LHCN-M2 (cell line): ENCODE data around the gene SLC38A10. TPM values are rescaled to one million over a fixed set of nuclear protein-coding genes. Genes with fewer than 3 reads are reported as not detected.

Experiments used
- DNase-seq: peaks from one replicate; pipeline ENCODE4 v3.0.0-alpha.2; 2012; ENCODE audit warnings: low read depth
- total RNA-seq: library from RNA; depleted of rRNA; stranded (reverse); fragments of >200 nt; gene quantifications from 2 replicates; pipeline ENCODE4 v1.2.3, GENCODE V29; 2014

SLC38A10 gene
- total RNA-seq, 1 experiment from 2014 or later: 81.5 TPM

GRCh38 chr17:81299846-81300585 lies 4.9 kb upstream of the SLC38A10 start:
- no peak for DNase-seq

GRCh38 chr17:81298991-81299738 lies 4.1 kb upstream of the SLC38A10 start:
- no peak for DNase-seq

DNA sequence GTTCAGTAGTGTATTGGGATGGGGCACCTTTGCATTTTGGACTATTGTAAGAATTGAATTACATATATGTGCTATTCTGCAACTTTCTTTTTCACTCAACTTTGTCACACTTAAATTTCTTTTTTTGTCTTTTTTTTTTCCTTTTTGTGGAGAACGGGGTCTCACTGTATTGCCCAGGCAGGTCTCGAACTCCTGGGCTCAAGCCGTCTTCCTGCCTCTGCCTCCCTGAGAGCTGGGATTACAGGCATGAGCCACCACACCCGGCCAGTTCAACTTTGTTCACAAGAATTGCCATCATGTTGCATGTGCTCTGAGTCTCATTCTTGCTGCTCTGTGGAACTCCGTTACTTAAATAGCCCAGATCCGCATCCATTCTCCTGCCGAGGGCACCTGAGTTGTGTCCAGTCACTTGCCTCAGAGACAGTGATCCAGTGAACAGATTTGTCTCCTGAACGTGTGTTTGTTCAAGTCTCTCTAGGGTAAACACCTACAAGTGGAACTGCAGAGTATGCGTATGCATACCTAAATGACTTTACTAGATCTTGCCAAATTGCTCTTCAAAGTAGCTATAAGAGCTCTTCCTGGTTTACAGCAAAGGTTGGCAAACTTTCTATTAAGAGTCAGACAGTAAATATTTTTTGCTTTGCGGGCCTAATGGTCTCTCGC lies 3.4 kb upstream of the SLC38A10 start:
- DNase-seq: no peak

DNA sequence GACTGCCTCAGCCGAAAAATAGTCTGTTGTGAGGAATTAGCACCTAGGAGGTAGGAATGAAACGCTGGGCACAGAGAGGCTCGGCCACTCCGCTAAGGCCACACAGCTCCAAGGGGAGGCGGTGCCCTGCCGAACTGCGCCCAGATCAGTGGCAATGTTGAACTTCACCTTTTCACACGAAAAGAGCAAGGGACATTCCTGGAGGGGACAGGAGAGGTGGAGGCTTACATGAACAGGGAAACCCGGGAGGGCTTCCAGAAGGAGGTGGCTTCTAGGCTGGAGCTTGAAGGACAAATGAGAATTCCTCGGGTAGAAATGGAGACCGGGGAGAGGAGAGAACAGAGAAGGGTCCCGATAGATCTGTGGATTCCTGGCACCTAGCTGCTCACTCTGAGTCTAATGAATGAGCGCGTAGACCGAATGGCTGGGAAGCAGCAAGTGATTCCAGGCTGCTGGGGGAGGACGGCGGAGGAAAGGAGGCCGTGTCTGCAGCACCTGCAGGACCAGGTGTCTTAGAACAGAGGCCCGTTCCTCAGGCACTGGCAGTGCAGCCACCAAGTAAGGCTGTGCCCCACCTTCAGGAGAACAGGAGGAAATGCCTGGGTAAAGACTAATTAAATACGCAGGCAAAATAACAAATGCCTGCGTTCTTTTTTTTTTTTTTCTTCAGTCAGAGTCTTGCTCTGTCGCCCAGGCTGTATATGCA lies 722 bp upstream of the SLC38A10 start:
- DNase-seq: peak; percentile 15

DNA sequence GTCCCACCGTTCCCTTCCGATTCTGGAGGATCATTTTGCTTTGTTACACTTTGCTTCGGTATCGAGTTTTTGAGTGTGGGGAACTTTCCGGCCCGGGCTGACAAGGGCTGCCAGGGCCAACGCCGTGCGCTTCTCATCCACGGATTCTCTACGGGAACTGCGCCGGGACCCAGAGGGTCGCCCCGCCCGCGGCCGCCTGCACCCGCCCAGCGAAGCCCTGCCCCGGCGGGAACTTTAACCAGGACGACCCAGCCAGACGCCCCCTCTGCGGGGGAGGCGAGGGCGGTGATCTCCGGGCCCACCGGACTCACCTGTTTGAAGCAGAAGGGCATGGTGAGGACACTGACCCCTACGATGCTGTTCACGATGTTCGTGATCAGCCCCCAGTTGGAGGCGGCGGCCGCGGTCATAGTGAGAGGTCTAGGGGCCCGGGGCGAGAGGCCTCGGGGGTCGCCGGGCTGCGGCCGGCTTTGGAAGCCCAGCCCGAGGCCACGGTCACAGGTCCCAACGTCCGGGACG lies 536 bp downstream of the SLC38A10 start:
- no peak for DNase-seq

- DNase-seq: no peak
Observed at GRCh38 chr17:81292450-81292849, 2.7 kb downstream of the SLC38A10 start.

DNA sequence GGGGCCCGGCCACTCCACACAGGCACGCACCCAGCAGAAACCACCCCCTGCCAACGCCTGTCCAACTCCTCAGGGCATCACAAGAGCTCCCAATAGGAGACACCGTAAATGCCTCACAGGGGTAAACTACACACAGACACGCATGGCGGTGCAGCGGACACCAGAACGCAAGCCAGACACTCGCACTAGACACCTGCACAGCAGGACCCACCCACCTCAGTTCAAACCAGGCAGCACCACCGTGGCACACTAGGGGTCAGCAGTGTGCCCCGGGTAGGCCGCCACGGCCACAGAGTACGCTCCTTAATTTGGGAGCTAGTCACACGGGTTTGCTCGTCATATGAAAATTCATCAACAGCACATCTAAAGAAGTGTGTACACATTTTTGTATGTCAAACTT lies 3.4 kb downstream of the SLC38A10 start:
- DNase-seq: peak; percentile 31

- DNase-seq: no peak
Observed at GRCh38 chr17:81290230-81290629, 4.9 kb downstream of the SLC38A10 start.

DNA sequence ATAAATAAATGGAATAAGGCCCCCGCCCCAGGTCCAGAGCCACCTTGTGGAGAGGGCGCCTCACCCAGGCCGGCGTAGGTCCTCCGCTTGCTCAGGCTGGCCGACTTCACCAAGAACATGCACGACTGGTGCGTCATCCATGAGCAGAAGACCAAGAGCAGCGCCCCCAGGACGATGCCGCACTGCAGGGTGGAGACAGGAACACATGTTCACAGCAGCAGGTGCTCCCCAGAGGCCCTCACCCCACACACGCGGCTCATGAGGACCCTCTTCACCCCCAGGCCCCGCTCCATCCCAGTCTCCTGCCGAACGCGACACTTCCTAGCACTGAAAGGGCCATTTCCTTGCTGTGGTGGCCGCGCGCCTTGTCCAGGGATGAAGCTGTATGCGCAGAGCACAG lies 5.5 kb downstream of the SLC38A10 start:
- DNase-seq: no peak

- DNase-seq: no peak
Observed at GRCh38 chr17:81288715-81289114, 6.4 kb downstream of the SLC38A10 start.

- DNase-seq: no peak
Observed at GRCh38 chr17:81287741-81288430, 7.2 kb downstream of the SLC38A10 start.

GRCh38 chr17:81287152-81287551 lies 8.0 kb downstream of the SLC38A10 start:
- no peak for DNase-seq

DNA sequence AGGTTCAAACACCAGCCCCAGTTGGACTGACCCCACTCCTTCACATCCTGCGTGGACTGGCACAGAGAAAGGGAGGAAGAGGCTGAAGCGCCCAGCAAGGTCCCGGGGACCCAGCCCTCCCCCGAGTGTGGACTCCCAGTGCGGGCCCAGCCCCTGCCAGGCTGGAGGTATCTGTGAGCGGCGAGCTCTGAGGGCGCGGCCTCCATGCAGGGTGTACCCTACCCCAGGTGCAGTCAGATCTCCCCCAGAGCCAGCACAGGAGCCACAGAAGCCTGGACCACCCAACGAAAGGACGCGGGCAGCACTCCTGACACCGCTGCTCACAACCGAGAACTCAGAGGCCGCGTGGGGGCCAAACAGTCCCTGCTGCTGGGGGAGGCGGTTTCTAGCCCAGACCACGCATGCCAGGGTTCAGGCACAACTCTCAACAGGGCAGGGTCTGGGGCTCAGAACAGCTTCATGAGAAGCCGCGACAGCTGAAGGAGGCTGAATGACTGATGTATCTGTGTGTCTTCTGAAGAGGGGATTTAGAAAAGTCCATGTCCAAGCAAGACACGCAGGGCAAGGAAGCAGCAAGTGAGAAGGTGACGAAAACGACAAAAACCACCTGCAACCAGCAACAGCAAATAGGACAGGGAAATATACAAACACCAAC lies 8.5 kb downstream of the SLC38A10 start:
- DNase-seq: no peak

DNA sequence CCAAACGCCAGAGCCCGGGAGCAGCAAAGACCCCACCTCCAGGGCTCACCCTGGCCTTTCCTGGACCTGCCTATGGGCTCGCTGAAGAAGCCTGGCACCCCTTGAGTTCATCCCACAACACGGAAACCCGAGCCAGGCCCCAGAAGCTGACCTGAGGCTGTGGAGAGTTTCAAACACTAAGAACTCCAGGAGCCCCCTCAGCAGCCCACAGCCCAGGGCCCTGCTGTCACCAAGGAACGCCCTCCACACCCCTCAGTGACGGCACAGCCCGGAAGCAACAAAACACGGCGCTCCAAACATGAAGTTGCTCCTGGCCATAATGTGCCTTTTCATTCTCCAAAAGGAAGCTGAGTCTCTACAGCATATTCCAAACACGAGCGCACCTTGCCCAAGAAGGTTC lies 9.2 kb downstream of the SLC38A10 start:
- DNase-seq: no peak

- no peak for DNase-seq
Observed at GRCh38 chr17:81285179-81285878, 9.8 kb downstream of the SLC38A10 start.

DNA sequence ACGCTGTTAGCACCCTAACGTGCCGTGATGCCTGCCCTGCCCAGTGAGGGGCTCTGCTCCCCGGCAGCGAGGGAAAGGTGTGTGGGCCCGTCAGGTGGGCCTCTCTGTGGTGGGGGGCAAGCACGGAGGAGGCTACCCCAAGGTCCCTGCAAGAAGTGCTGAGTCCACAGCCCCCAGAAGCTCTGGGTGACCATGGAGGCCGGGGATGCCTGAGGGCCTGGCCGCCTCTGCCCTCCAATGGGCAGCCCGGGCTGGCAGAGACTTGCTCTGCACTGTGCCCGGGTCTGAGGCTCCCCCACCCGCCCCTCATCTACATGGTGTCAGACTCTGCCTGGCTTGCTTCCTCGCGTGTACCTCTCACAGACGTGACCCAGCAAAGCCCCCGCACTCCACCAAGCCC lies 12.2 kb downstream of the SLC38A10 start:
- DNase-seq: no peak

GRCh38 chr17:81282141-81282540 lies 13.0 kb downstream of the SLC38A10 start:
- no peak for DNase-seq

DNA sequence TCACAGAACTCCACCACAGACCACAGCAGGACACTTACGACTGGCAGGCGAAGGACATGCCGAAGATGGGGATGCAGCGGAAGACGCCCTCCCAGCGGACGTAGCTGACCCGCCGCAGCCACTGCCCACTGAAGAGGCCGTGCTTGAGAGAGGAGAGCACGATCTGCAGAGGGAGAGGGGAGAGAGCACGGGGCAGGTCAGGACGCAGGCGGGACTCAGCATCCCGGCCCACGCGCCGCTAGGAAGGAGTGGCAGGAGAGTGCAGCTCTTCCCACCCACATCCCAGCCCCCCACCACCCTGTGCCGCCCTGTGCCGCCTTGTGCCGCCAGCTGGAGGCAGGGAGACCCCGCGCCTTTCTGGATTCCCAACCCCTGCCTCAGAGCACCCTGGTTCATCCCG lies 14.5 kb downstream of the SLC38A10 start:
- DNase-seq: no peak

DNA sequence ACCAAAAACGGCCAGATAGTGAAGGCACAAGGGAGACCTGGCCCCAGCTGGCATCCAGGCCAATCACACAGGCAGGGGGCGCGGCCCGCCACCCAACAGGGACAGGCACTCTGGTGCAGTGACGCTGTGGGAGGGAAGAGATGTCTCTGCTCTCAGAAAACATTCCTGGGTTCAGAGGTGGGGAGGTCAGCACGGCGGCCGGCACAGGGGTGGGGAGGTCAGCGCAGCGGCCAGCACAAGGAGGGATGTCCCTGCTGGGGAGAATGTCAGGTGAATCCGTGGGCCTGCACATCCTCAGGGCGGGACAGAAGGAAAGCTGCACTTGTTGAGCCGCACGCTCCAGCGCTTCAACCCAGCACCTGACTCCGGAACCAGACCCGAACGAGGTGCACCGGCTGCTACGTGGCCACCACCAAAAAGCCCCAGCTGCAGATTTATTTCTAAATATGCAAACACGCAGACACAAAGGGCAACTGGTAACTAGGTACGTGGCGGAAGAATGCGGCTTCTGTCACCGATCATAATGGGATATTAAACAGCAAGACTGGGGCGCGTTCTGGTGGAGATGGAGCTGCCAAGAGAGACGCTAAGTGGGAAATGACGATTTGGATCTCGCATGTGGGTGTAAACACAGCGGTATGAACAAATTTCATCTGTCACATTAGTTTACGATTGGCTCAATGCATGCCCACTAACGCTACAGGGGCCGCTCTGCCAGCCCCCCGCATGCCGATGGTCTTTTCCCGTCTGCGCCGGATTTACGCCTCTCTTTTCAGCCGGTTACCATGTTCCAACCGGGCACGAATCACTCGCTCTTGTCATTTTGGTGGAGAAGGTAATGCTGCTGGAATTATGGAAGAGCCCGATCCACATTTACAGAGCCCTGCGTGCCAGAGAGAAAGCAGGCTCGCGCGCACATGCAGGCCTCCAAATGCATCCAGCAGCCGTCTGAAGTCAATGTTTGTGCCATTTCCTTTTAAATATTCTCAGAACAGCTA lies 15.5 kb downstream of the SLC38A10 start:
- no peak for DNase-seq
